Measurements from ENCODE around the gene IGFBPL1.

The IGFBPL1 gene

DNA sequence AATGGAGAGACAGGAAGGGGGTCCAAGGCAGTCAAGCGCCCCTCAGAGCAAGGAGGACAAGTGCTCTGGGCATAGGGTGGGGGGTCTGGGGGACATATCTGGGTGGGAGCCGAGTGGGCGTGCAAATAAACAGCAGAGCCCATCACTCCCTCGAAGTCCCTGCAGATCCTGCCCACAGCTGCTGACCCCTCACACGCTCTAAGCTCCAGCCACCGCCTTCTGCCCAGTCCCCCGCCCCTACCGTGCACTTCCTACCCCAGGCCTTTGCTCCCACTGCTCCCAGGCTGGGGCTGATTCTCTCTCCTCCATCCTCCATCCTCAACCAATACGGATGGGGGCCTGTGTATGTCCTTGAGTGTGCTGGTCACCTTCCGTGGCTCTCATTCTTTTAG, 48.7 kb downstream of the IGFBPL1 start:
- no peak for DNase-seq

DNA sequence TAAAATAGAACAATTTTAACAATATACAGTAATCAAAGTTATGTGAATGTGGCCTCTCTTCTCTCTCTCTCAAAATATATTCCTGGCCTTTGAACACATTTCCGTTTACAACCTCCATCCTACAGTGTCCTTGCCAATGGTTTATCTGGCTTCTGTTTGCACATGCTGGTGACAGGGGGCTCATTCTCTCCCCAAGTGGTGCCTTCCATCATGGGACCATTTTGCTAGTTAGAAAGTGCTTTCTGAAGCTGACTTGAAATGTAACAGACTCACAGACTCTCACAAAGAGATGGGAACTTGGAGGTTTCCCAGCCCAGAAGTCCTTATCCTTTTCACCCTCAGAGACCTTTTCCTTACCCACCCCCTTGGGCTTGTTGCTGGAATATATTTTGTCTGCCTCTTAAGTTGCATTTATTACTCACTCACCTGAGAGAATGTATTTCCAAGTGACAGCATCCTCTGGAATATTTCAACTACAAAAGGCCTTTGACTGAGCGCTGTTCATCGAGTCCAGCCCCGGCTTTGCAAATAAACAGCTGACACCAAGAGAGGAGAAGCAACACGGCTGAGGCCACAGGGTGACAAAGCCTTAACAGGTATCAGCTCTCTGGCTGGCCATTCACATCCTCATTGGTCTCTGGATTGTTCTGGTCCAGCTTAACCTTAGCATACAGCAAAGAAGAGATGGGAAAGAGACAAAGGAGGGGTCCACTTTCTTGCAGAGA, 49.2 kb downstream of the IGFBPL1 start:
- no peak for DNase-seq

DNA sequence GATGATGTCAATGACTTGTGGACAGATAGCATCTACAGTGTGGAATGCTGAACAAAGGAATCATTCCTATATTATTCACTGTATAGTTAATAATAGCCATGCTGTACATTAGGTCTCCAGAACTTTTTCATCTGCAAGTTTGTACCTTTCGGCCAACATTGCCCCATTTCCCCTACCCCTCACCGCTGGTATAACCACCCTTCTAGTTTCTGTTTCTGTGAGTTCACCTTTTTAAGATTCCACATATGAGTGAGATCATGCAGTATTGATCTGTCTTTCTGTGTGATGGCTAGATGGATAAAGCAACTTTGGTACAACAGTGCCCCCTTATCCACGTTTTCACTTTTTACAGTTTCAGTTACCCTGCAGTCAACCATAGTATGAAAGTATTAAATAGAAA, 50.6 kb downstream of the IGFBPL1 start:
- no peak for DNase-seq

- no peak for DNase-seq
These were observed 51.3 kb downstream of the IGFBPL1 start for GRCh38 chr9:38372762-38373619.

GRCh38 chr9:38371495-38371894, 52.8 kb downstream of the IGFBPL1 start:
- peak; percentile 39 for DNase-seq

DNA sequence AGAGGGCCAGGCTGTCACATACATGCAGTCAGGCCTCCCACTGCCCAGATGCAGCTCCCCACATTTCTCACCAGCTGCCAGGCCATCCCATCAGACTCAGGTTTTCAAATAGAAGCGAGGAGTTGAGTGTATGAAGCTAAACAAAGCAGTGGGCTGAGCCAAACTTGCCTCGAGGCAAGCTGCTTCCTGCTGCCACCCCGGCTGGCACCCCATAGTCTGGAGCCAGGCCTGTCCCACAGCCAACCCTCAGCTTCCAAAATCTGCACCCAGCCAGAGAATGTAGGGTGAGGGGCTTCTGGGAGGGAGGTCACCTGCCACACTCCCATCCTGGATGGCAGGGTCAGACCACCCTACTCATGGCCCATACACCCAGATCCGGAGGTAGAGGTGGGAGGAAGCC, 54.1 kb downstream of the IGFBPL1 start:
- DNase-seq = no peak

DNA sequence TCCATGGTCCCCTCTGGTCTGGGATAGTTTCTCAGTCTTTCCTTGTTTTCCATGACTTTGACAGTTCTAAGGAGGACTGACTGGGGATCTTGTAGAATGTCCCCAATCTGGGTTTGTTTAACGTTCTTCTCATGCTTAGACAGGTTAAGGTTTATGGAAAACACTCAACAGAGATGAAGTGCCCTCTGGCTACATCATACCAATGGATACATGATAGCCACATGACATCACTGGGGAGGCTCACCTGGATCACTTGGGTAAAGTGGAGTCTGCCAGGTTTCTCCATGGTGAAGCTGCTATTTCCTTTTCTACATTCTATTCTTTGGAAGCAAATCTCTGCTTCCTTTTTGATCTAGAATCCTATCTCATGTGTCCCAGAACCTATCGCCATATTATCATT, 55.5 kb downstream of the IGFBPL1 start:
- no peak for DNase-seq

DNA sequence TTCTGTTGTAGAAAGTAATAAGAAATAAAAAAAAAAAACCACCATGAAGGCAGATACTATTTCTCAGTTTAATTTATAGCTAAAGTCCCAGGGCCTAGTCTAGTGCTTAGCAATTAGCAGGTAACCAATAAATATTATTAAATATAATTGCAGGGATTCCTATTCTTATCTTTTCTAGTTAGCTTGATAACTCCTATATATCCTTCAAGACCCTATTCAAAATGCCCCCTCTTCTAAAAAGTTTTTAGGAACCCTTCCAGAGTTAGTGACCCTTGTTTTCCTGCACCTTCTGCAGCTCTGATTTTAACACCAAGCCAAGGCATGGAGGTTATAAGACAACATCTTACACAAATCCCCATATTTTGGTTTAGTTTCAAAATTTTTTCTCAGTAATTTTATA, 56.4 kb downstream of the IGFBPL1 start:
- DNase-seq = no peak

DNA sequence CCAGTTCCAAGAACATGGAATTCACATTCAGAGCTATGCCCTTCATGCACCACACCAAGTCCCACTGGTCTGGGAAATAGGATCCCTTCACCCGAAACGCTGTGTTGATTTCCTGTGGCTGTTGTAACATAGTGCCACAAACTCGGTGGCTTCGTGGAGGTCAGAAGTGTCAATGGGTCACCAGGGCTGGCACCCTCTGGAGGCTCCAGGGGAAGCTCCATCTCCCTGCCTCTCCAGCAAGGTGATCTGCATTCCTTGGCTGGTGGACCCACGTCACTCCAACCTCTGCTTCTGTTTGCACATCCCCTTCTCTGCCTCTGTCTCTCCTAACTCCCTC, 60.7 kb downstream of the IGFBPL1 start:
- DNase-seq = no peak

DNA sequence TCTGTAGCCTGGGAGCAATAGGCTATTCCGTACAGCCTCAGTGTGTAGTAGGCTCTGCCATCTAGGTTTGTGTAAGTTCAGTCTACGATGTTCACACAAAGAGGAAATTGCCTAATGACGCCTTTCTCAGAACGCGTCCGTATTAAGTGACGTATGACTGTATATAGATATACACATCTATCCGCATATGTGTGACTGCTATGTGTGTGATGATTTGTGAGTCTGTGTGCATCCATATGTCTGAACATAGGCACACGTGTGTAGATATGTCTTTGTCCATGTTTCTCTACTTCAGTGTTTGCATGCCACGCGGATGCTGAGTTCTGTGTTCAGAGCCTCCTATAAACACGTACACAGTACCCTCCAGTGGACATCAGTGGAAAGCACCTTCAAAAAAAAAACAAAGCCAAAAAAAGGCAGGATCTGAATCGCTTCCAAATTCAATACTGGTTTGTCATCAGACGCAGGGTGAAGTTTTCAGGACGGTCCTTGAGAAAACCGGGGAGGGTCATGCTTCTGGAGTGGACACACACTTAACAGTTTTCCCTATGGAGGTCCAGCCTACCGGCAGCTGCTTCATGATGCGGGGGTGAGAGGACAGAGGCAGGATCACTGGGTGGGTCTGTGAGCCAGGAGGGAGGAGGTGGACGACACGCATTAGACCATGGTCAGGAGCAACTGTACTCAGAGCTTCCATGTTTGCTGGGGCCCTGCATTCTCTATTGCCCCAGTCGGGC, 61.2 kb downstream of the IGFBPL1 start:
- peak; percentile 20 for DNase-seq

DNA sequence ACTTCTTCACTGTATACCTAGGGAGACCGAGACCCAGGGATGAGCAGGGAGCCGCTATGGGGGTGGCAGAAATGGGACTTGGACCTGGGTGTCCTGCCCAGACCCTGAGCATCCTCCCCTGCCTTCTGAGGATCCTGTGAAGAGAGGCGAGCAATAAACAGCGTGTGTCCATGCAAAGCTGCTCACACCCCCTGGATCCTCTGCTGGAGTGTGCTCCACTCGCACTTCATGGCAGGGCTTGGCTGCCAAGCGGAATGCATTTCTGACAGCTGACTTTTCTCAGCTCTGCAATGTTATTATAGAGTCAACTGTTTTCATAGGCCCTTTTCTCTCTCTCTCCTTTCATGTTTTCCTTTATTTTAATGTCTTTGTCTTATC, 62.8 kb downstream of the IGFBPL1 start:
- DNase-seq = no peak

GRCh38 chr9:38360839-38361472, 63.3 kb downstream of the IGFBPL1 start:
- DNase-seq = no peak

- DNase-seq = no peak
These were observed 64.4 kb downstream of the IGFBPL1 start for GRCh38 chr9:38359689-38360385.

DNA sequence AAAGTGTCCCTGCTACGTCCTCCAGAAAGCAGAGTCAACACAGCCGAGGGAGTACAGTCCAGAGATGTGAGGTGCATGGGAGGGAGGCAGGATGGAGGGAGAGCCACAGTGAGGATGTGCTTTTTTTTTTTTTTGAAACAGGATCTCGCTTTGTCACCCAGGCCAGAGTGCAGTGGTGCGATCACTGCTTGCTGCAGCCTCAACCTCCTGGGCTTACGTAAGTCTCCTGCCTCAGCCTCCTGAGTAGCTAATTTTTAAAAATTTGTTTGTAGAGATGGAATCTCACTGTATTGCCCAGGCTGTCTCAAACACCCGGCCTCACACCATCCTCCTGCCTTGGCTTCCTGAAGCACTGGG, 65.0 kb downstream of the IGFBPL1 start:
- DNase-seq = no peak

DNA sequence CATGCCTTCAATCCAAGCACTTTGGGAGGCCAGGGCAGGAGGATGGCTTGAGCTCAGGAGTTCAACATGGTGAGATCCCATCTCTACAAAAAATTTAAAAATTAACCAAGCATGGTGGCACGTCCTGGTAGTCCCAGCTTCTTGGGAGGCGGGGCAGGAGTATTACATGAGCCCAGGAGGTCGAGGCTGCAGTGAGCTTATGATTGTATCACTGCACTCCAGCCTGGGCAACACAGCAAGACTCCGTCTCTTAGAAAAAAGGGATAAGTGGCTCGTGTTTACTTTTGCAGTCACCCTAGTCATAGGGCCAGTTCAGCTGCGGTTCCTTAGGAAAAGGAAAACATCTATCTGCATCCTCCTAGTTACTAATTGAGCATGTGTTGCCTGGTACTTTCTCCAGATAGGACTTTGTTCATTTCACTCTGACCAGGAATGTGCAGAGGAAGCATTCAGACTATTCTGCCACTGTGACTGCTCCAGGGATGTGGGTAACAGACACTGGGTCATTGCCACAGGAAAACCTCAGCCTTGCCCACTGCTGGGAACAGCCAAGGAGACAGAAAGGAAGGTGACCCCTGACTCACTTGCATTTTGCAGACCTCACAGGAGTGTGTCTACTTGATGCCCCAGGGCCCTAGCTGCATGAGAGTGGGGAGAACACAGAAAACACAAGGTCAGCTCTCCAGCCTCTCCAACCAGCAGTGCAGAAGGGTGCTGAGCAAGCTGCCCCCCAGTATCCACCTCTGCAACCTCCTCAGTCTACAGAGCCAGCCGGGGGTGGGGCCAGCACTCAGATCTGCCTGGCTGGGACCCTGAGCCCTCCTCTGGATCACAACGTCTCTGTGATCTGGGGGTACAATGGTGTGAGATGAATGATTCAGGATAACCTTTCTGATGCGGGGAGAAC, 65.6 kb downstream of the IGFBPL1 start:
- DNase-seq = no peak

- DNase-seq = no peak
These were observed 66.7 kb downstream of the IGFBPL1 start for GRCh38 chr9:38357350-38358114.

GRCh38 chr9:38356851-38357250, 67.4 kb downstream of the IGFBPL1 start:
- DNase-seq = no peak

Data from CD4-positive, alpha-beta T cell treated with Interleukin-17A for 4 hours (primary cell).